K562 (cell line): ENCODE data around the gene ANKMY1. TPM values are rescaled to one million over a fixed set of nuclear protein-coding genes. Genes with fewer than 3 reads are reported as not detected.

Experiments used
- CBX3 ChIP-seq, 2 experiments: IDR thresholded peaks; 1 replicate in 1 of 2; 2 replicates in 1 of 2; pipeline ENCODE4 v1.6.1; 2012; ENCODE audit warnings: inconsistent platforms in 2 of 2, low read length in 2 of 2, borderline replicate concordance in 1 of 2, control low read depth in 1 of 2
- CC2D1A ChIP-seq: fragments of 450-650 bp; IDR thresholded peaks from 2 replicates; pipeline ENCODE4 v1.6.1; 2017; ENCODE audit warnings: mild to moderate bottlenecking
- HDAC1 ChIP-seq, 2 experiments: fragments of 450-650 bp; IDR thresholded peaks; 2 replicates each; pipeline ENCODE4 v1.6.1; 2016 to 2017; ENCODE audit warnings: inconsistent platforms in 1 of 2, mild to moderate bottlenecking in 1 of 2, moderate library complexity in 1 of 2
- HOXB6 ChIP-seq: fragments of 250-450 bp; sonication (Bioruptor Pico); IDR thresholded peaks from 2 replicates; pipeline ENCODE4 v1.5.1; 2022; ENCODE audit warnings: mild to moderate bottlenecking, borderline replicate concordance
- NCOA2 ChIP-seq, 2 experiments: fragments of 450-650 bp; IDR thresholded peaks; 2 replicates each; pipeline ENCODE4 v1.6.1; 2018; ENCODE audit warnings: mild to moderate bottlenecking in 2 of 2, moderate library complexity in 1 of 2; ENCODE audit not compliant: partially characterized antibody in 2 of 2
- NFIC ChIP-seq: fragments of 450-650 bp; IDR thresholded peaks from 2 replicates; pipeline ENCODE4 v1.6.1; 2017; ENCODE audit warnings: mild to moderate bottlenecking, inconsistent platforms
- NFYB ChIP-seq: IDR thresholded peaks from 2 replicates; pipeline ENCODE4 v1.6.1; 2011; ENCODE audit warnings: mild to moderate bottlenecking, moderate library complexity; ENCODE audit not compliant: insufficient read length; ENCODE audit errors: extremely low read depth
- NR4A1 ChIP-seq, 2 experiments: fragments of 250-450 bp in 1 of 2; fragments of 450-650 bp in 1 of 2; sonication (Bioruptor Pico) in 1 of 2; IDR thresholded peaks; 2 replicates each; pipeline versions ENCODE4 v1.4.0 to v1.6.1; 2016 to 2020; ENCODE audit warnings: mild to moderate bottlenecking in 2 of 2, missing compliant biosample characterization in 1 of 2, missing genetic modification characterization in 1 of 2, moderate library complexity in 1 of 2
- SRSF9 ChIP-seq: fragments of 200-400 bp; formaldehyde crosslinking; IDR thresholded peaks from 2 replicates; pipeline ENCODE4 v1.6.1; 2017; ENCODE audit warnings: low read depth, low read length, borderline replicate concordance
- TFAP4 ChIP-seq: sonication (generic); formaldehyde crosslinking; IDR thresholded peaks from 2 replicates; pipeline ENCODE4 v1.8.0; 2022; ENCODE audit warnings: missing genetic modification reagents, mild to moderate bottlenecking, moderate library complexity, borderline replicate concordance
- ZNF280A ChIP-seq: fragments of 450-650 bp; IDR thresholded peaks from 2 replicates; pipeline ENCODE4 v1.6.1; 2018; ENCODE audit warnings: mild to moderate bottlenecking, low read depth; ENCODE audit not compliant: partially characterized antibody
- ZNF551 ChIP-seq: fragments of 250-450 bp; sonication (Bioruptor Pico); IDR thresholded peaks from 2 replicates; pipeline ENCODE4 v1.5.0; 2021; ENCODE audit warnings: mild to moderate bottlenecking, moderate library complexity
- polyA plus RNA-seq, 8 experiments: library from polyadenylated mRNA; depleted of rRNA in 4 of 8; stranded (reverse) in 5 of 8; unstranded in 3 of 8; fragments of >200 nt; fragmentation: Nextera tagmentation in 2 of 8; fragmentation: Illumina TruSeq in 1 of 8; extraction: Ambion mirVana in 2 of 8; extraction: Trizol in 1 of 8; gene quantifications; 2 replicates each; pipeline versions ENCODE4 v1.2.1 to v1.2.3, GENCODE V29; 2011 to 2014; ENCODE audit warnings: inconsistent platforms in 1 of 8, missing spikeins in 1 of 8
- total RNA-seq, 7 experiments: library from RNA; depleted of rRNA in 6 of 7; stranded (reverse); fragments of >200 nt in 6 of 7; fragmentation: Illumina TruSeq in 2 of 7; extraction: Trizol in 2 of 7; gene quantifications; 2 replicates each; pipeline versions ENCODE4 v1.2.1 to v1.2.3, GENCODE V29; 2011 to 2021; ENCODE audit warnings: low replicate concordance in 1 of 7
- TF ChIP-seq, protein P1 (sequence below): fragments of 250-450 bp; sonication (Bioruptor Pico); IDR thresholded peaks from 2 replicates; pipeline ENCODE4 v1.5.0; 2021; ENCODE audit warnings: mild to moderate bottlenecking, moderate library complexity
- TF ChIP-seq, protein P2 (sequence below): conservative IDR thresholded peaks from 2 replicates; pipeline ENCODE4 v1.6.1; 2011; ENCODE audit warnings: low read depth, mild to moderate bottlenecking, low read length; ENCODE audit not compliant: control insufficient read depth

ANKMY1 gene
- total and polyA plus RNA-seq, 9 of the 15 experiments (the other 6 are each of a cell fraction or from before 2014, with no cell fraction given), result 0.75 to 15.1 (median 11.7) TPM

GRCh38 chr2:240604291-240604938 lies 46.6 kb upstream of the ANKMY1 start (continued):
- TF ChIP-seq, protein P1, sequence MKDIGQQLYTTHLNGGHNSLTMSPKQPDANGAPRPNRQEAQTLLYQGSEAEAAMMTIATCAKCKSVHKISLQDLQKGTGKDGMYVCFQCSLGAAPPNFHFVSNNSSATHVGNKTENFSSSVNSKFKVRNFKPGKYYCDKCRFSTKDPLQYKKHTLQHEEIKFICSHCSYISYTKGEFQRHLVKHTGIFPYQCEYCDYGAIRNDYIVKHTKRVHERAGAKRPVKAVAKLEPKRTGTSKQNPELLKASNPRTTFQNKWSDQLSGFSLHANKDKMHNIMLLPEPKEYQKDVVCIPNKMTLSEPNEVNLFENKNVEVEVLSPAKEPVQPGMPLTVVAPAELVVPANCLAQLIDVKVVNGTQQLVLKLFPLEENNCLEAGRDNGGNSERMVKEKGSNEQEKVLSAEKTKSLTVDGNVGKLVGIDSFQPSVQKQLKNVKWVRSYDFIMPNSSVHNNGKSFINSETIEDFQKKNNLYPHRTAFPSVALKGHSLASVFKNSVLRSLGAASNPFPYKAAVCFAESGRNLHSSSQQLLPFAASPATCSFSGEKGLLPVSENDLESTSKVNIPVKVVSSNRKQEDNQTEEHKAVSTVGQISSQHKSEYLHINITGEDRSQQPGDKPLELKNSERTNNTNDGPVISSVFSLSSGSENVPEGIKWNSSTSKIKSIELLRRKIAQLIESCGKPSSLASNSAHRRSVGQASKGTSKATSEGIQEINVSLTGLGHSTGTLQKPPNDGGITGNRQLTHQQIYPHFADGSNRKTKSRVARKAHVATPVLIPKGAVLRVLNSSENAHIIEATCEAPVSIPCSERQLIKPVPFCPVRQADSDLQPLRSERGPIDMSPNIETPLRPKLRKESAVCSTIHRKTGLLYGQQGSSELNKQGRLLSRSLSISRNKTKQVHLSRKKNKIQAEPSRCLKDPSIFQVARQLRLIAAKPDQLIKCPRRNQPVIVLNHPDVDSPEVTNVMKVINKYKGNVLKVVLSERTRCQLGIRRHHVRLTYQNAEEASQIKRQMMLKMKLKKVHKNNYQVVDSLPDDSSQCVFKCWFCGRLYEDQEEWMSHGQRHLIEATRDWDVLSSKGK, result no peak
- TF ChIP-seq NFIC (peak; percentile 100), SRSF9 (no peak), NR4A1 (CRISPR knock-in tag; IDR thresholded peaks at IDR 0.05) (no peak), NR4A1 (tag; IDR thresholded peaks at IDR 0.05) (no peak), HOXB6 (CRISPR knock-in tag) (no peak), ZNF280A (no peak), TFAP4 (CRISPR knock-in tag) (peak; percentile 66; the same call in 1 of the 2 replicates), ZNF551 (CRISPR knock-in tag) (no peak), CBX3 (IDR thresholded peaks at IDR 0.05; ENCODE audit: borderline replicate concordance in 1 of 2, low read length in 2 of 2) (peak in 1 of 2 experiments; percentile 56; a peak in 1 of 3 replicates), NCOA2 (IDR thresholded peaks at IDR 0.05; ENCODE audit: partially characterized antibody in 2 of 2) (no peak), HDAC1 (IDR thresholded peaks at IDR 0.05) (0 out of 4 replicates have a peak, but pooled peaks of 1 of the 2 experiments have one; percentile 15), CC2D1A (peak; percentile 75; the same call in 1 of the 2 replicates), NFYB (no peak)
- TF ChIP-seq, protein P2, sequence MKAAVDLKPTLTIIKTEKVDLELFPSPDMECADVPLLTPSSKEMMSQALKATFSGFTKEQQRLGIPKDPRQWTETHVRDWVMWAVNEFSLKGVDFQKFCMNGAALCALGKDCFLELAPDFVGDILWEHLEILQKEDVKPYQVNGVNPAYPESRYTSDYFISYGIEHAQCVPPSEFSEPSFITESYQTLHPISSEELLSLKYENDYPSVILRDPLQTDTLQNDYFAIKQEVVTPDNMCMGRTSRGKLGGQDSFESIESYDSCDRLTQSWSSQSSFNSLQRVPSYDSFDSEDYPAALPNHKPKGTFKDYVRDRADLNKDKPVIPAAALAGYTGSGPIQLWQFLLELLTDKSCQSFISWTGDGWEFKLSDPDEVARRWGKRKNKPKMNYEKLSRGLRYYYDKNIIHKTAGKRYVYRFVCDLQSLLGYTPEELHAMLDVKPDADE, result peak; percentile 64; the same call in 1 of the 2 replicates
